ENCODE results near the gene TP53TG3B. TPM values are rescaled to one million over a fixed set of nuclear protein-coding genes. Genes with fewer than 3 reads are reported as not detected.
A peak's percentile ranks its signal among the peaks of the same experiment; 100 is the strongest.
"Not testable (repeated sequence)": the region's sequence is repeated elsewhere in the genome, so short reads cannot be mapped to it uniquely, and the experiment has no call there.

TP53TG3B gene
- total RNA-seq (2021; ENCODE audit: unreplicated experiment) (0.18 TPM), Bru-seq, nascent RNA (not detected), BruChase-seq, experiment 1, labeled RNA remaining after a 2-hour chase (not detected), BruChase-seq, experiment 2, labeled RNA remaining after a 6-hour chase (not detected)
- not detected for polyA plus RNA-seq (2012; ENCODE audit: insufficient read length)
- long read RNA-seq, partial matches to known transcripts: 1 of 1 reads
- long read RNA-seq, other reads (novel, unspliced or antisense): 0 of 1 reads

- POLR2A ChIA-PET; H3K4me1 ChIP-seq (ENCODE audit: control insufficient read depth, insufficient read depth, low read length); in situ Hi-C loops (cut with HindIII; ENCODE audit: low pct_unique_long_range_greater_than_20kb, low sequenced_read_pairs); H3K9me3 ChIP-seq (ENCODE audit: control insufficient read depth, insufficient read depth, low read depth, low read length); ATAC-seq; BruUV-seq (replicated peaks); H3K27ac ChIP-seq (ENCODE audit: low read length); H3K36me3 ChIP-seq (ENCODE audit: control insufficient read depth, insufficient read depth, low read length); H3K27me3 ChIP-seq (ENCODE audit: control insufficient read depth, insufficient read depth, low read length); CTCF ChIA-PET; DNase-seq (ENCODE audit: low read depth, low spot score); H3K4me3 ChIP-seq (ENCODE audit: low read depth in 2 of 2, low read length in 2 of 2); intact Hi-C loops (cut with micrococcal nuclease; ENCODE audit: unreplicated experiment): not testable (repeated sequence)
These were observed at the start of gene TP53TG3B for GRCh38 chr16:33360541-33360940. TP53TG3B (plus strand) TSS chr16:33360841; CDS start chr16:33360909, 68 bp downstream.

- ATAC-seq; CTCF ChIA-PET; DNase-seq (ENCODE audit: low read depth, low spot score): not testable (repeated sequence)
These were observed 24.2 kb upstream of the TP53TG3B start for GRCh38 chr16:33336226-33337012.

GRCh38 chr16:33337627-33338542 is 22.8 kb upstream of the TP53TG3B start:
- H3K4me3 ChIP-seq (ENCODE audit: low read depth in 2 of 2, low read length in 2 of 2); H3K36me3 ChIP-seq (ENCODE audit: control insufficient read depth, insufficient read depth, low read length); H3K4me1 ChIP-seq (ENCODE audit: control insufficient read depth, insufficient read depth, low read length); H3K9me3 ChIP-seq (ENCODE audit: control insufficient read depth, insufficient read depth, low read depth, low read length); BruUV-seq (replicated peaks); DNase-seq (ENCODE audit: low read depth, low spot score); H3K27ac ChIP-seq (ENCODE audit: low read length); ATAC-seq; in situ Hi-C loops (cut with HindIII; ENCODE audit: low pct_unique_long_range_greater_than_20kb, low sequenced_read_pairs); POLR2A ChIA-PET; CTCF ChIA-PET; intact Hi-C loops (cut with micrococcal nuclease; ENCODE audit: unreplicated experiment); H3K27me3 ChIP-seq (ENCODE audit: control insufficient read depth, insufficient read depth, low read length): not testable (repeated sequence)

More at GRCh38 chr16:33336226-33337012, 24.2 kb upstream of the TP53TG3B start:
- H3K27ac ChIP-seq (ENCODE audit: low read length); BruUV-seq (replicated peaks); H3K4me1 ChIP-seq (ENCODE audit: control insufficient read depth, insufficient read depth, low read length); H3K9me3 ChIP-seq (ENCODE audit: control insufficient read depth, insufficient read depth, low read depth, low read length); POLR2A ChIA-PET; in situ Hi-C loops (cut with HindIII; ENCODE audit: low pct_unique_long_range_greater_than_20kb, low sequenced_read_pairs); H3K4me3 ChIP-seq (ENCODE audit: low read depth in 2 of 2, low read length in 2 of 2); intact Hi-C loops (cut with micrococcal nuclease; ENCODE audit: unreplicated experiment); H3K36me3 ChIP-seq (ENCODE audit: control insufficient read depth, insufficient read depth, low read length); H3K27me3 ChIP-seq (ENCODE audit: control insufficient read depth, insufficient read depth, low read length): not testable (repeated sequence)

GRCh38 chr16:33338543-33338951 is 22.1 kb upstream of the TP53TG3B start:
- H3K36me3 ChIP-seq (ENCODE audit: control insufficient read depth, insufficient read depth, low read length); H3K9me3 ChIP-seq (ENCODE audit: control insufficient read depth, insufficient read depth, low read depth, low read length); H3K27me3 ChIP-seq (ENCODE audit: control insufficient read depth, insufficient read depth, low read length); intact Hi-C loops (cut with micrococcal nuclease; ENCODE audit: unreplicated experiment); H3K4me1 ChIP-seq (ENCODE audit: control insufficient read depth, insufficient read depth, low read length); H3K27ac ChIP-seq (ENCODE audit: low read length); H3K4me3 ChIP-seq (ENCODE audit: low read depth in 2 of 2, low read length in 2 of 2); ATAC-seq; CTCF ChIA-PET; DNase-seq (ENCODE audit: low read depth, low spot score); POLR2A ChIA-PET; in situ Hi-C loops (cut with HindIII; ENCODE audit: low pct_unique_long_range_greater_than_20kb, low sequenced_read_pairs); BruUV-seq (replicated peaks): not testable (repeated sequence)

- in situ Hi-C loops (cut with HindIII; ENCODE audit: low pct_unique_long_range_greater_than_20kb, low sequenced_read_pairs); intact Hi-C loops (cut with micrococcal nuclease; ENCODE audit: unreplicated experiment); POLR2A ChIA-PET; H3K4me3 ChIP-seq (ENCODE audit: low read depth in 2 of 2, low read length in 2 of 2); H3K4me1 ChIP-seq (ENCODE audit: control insufficient read depth, insufficient read depth, low read length); H3K36me3 ChIP-seq (ENCODE audit: control insufficient read depth, insufficient read depth, low read length); BruUV-seq (replicated peaks); DNase-seq (ENCODE audit: low read depth, low spot score); CTCF ChIA-PET; H3K9me3 ChIP-seq (ENCODE audit: control insufficient read depth, insufficient read depth, low read depth, low read length); H3K27ac ChIP-seq (ENCODE audit: low read length); H3K27me3 ChIP-seq (ENCODE audit: control insufficient read depth, insufficient read depth, low read length): not testable (repeated sequence)
- 0 out of 2 replicates have a peak, but pooled peaks have one; percentile 62 for ATAC-seq
These were observed 21.3 kb upstream of the TP53TG3B start for GRCh38 chr16:33339093-33340061.

All from Panc1 (cell line).